ENCODE results near the gene LRRTM3.

GRCh38 chr10:67079126-67079525 lies 153.3 kb downstream of the LRRTM3 start:
- TF ChIP-seq MAX (IDR thresholded peaks at IDR 0.05) (no peak), RAD21 (IDR thresholded peaks at IDR 0.05; ENCODE audit: low read depth) (no peak)
